Right kidney (tissue), 1 donor: ENCODE data around the gene IGFBP7.

Source experiments
- DNase-seq: peaks from one replicate; pipeline ENCODE4 v3.0.0-alpha.2; 2016

Gene IGFBP7

DNA sequence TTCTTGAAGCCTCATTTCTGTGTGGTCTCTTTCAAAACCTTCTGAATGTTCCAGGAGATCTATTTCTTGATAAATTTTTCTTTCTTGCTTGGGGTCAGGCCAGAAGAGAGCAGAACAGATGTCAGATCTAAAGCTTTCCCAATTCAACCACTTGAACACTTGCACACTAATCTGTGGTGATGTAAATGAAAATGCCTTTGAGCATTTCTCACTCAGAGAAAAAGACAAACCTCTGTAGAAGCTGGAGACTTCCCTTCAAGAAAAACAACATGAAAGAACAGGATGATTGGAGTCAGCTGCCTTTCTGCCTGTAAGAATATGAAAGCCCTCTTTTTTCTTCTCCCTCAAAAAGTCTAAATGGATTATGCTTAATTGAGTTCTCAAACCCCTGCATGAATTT lies 11.2 kb downstream of the IGFBP7 start:
- DNase-seq, result no peak

DNA sequence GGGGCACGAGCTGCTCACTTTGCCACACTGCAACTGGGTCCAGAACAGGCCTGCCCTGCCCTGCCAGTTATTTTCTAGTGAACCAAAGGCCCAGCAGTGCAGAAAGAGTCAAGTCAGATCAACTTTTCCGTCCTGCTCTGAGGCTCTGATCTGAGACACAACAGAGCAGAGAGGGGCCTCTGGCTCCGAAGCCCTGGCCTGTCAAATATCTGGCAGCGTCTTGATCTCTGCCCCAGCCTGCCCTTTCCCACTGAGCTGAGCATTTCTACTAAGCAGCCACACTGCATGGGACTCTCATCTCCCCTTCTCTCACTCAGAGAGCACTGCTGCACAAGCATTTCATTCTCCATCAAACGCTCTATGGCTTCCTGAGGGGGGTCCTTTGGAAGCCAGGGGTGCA lies 11.8 kb downstream of the IGFBP7 start:
- no peak for DNase-seq

- DNase-seq, result no peak
These were observed 12.5 kb downstream of the IGFBP7 start for GRCh38 chr4:57097711-57098110.

GRCh38 chr4:57095956-57096355 lies 14.2 kb downstream of the IGFBP7 start:
- no peak for DNase-seq

DNA sequence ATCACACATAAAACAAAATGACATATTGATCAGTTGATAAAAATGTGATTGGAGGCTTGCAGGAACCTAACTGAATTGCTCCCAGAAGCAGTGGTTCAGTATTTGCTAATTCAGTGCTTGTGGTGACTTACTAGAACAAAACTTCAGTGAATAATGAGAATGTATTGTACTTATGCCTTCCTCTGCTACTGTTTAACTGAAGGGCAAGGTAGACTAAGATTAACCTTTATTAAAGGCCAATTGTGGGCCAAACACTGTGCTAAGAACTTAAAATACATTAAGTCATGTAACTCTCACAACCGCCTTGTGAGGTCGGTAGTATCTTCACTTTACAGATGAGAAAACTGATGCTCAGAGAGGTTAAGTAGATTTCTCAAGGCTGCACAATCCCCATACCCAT lies 14.9 kb downstream of the IGFBP7 start:
- no peak for DNase-seq

DNA sequence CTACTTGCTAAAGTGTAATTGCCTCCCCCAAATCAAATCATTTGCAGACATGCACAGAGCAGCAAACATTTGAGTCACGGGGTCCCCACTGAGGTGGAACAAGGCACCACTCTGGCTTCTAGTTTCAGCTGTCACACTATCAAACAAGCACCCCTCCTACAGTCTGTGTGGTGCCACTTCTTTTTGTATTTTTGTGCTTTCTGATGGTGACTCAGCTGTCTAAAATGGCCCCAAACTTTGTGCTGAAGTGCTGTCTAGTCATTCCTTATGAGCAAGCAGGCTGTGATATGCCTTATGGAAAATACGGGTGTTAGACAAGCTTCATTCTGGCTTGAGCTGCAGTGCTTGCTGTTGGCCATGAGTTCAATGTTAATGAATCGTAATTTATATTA lies 15.4 kb downstream of the IGFBP7 start:
- DNase-seq, result no peak

- DNase-seq, result no peak
These were observed 16.0 kb downstream of the IGFBP7 start for GRCh38 chr4:57093845-57094831.

GRCh38 chr4:57091657-57092162 lies 18.5 kb downstream of the IGFBP7 start:
- DNase-seq, result no peak

GRCh38 chr4:57090079-57090478 lies 20.1 kb downstream of the IGFBP7 start:
- no peak for DNase-seq

- DNase-seq, result no peak
These were observed 20.6 kb downstream of the IGFBP7 start for GRCh38 chr4:57089549-57089948.

DNA sequence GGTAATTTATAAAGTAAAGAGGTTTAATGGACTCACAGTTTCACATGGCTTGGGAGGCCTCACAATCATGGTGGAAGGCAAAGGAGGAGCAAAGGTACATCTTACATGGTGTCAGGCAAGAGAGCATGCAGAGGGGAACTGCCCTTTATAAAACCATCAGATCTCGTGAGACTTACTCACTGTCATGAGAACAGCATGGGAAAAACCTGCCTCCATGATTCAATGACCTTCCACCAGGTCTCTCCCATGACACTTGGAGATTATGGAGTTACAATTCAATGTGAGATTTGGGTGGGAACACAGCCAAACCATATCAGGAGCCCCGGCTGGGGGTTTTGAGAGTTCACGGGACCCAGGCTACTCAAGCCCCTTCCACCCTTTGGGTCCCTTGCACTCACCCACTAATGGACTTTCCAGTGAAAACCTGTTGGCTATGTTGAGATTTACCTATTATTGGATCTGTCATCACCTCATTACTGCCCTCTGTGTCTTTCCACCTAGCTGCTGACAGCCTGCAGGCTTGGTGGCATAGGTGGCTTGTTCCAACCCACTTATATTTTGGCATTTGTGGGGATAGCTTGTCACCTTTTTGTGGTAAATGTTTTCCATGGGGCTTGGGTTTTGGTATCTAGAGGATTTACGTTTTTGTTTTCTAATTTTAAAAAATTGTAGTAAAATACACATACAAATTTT lies 24.0 kb downstream of the IGFBP7 start:
- DNase-seq, result no peak

GRCh38 chr4:57085278-57085677 lies 24.9 kb downstream of the IGFBP7 start:
- no peak for DNase-seq

DNA sequence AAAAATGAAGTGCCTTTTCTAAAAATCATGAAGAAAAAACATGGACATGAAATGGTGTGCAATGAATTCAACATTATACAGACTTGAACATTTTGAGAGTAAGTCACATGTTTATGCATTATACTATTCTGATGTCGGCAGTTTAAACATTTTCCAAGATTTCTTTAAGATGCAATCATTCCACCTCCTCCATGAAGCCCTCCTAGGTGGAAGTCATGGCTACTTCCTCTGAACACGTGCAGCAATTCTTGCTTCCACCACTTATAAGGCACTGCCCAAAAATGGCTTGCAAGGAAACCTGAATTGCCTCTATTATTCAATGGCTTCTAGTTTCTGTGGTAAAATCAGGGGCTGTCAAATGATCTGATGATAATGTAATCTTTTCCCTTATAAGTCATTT lies 25.8 kb downstream of the IGFBP7 start:
- no peak for DNase-seq

GRCh38 chr4:57083090-57083489 lies 27.1 kb downstream of the IGFBP7 start:
- DNase-seq, result no peak

- no peak for DNase-seq
These were observed 28.2 kb downstream of the IGFBP7 start for GRCh38 chr4:57081651-57082621.

- peak; percentile 54 for DNase-seq
These were observed 29.2 kb downstream of the IGFBP7 start for GRCh38 chr4:57080781-57081650.

DNA sequence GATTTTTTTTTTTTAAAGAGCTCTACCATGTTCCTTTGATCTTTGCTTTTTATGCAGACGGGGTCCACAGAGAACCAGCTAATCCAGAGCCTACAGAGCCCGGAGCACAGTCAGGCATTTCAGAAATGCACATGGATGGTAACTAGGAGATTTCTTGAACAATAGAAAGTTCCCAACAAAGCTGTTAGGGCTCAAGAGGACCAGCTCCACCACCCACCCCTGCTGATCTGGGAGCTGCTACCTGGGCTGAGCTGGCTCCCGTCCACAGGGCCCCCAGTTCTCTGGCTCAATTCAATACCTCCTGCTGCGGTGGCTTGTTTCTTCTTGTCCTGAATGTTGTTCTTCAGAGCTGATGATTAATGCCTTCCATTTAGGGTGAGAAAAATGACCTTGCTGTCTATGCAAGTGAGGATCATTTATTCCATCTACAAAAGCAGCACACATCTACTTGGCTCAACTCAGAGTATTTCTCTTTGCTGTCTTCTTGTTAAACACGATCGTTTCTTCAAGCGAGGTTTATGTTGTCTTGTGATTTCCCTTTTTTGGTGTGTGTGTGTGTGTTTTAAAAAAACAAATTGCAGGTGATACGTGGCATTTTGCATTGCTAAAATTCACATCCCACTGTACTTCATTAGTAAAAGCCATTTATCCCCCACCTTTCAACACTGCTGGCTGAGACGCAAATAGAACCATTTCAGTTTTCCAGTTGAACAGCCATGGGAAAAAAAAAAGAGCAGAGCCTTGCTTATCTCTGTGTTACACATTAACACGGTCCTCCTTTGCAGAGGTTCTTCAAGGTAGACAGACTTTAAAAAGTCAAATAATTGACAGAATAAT lies 31.3 kb downstream of the IGFBP7 start:
- peak; percentile 61 for DNase-seq

DNA sequence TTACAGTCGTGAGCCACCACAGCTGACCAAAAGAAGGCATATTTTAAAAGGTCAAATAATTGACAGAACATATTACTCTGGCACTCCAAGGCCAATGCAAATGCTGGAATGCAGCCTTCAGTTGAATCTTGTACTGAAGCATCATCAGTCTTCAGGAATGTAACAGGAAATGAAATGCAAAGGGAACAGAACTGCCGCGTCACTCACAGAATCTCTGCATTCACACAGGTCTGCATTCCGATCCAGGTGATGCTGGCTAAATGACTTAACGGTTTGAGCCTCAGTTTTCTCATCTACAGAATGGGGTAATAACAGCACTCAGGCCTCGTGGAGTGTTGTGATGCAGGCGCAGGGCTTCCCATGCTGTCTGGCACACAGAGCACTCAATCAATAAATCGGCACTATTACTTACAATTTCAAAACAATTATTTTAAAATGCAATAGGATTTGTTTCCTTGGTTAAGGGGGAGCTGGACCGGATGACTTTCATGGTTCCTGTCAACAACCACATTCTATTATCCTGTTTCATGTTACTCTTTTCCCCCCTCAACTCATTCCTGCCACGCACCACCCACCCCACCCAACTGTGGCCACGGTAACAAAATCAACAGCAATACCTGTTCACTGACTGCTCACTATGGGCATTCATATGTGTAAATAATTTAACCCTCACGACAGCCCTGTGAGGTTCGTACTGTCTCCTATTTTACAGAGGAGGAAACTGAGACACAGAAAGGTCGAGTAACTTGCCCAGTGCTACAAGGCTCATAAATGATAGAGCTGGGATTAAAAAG lies 32.4 kb downstream of the IGFBP7 start:
- no peak for DNase-seq

DNA sequence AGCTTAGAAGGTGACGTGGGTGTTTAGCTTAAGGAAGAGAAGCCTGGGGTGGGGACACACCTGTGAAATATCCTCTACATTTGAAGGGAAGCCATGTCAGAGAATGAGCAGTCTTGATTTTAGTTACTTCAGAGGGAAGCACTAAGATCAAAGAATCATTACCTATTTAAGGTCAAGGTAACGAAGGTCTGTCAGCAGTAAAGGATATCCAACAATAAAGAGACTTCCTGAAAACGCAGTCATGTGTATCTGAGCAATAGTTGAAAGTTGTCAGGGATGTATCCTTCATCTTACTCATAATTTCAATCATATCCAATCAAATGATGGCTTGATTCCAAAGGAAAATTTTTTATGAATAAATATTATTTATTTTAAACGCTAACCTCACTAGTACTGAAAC lies 33.5 kb downstream of the IGFBP7 start:
- DNase-seq, result no peak
